ENCODE results near the gene TBXAS1. TPM values are rescaled to one million over a fixed set of nuclear protein-coding genes. Genes with fewer than 3 reads are reported as not detected.

Gene TBXAS1
- polyA plus RNA-seq, 1 donor from 2014 or later = 0.93 TPM

- Histone ChIP-seq H3K27ac (ENCODE audit: low read length) (no peak overlapping the region), H3K79me2 (replicated peaks; ENCODE audit: insufficient read depth, low read length) (no peaks in the 10 kb centered on the region), H3K4me3 (ENCODE audit: low read length) (no peak overlapping the region), H3K27me3 (ENCODE audit: insufficient read depth, low read depth, low read length) (peaks cover 11% of the 10 kb centered on the region), H3K4me2 (ENCODE audit: low read length) (no peak overlapping the region), H3K9ac (ENCODE audit: low read length) (no peak overlapping the region), H3K36me3 (ENCODE audit: insufficient read depth, low read length) (no peaks in the 10 kb centered on the region), H3K9me2 (ENCODE audit: insufficient read depth, low read length) (no peaks in the 10 kb centered on the region), H3K9me3 (ENCODE audit: low read length) (peaks cover 3% of the 10 kb centered on the region), H2AFZ (ENCODE audit: low read depth, low read length) (no peak overlapping the region), H3F3A (ENCODE audit: insufficient read depth, low read length, poor library complexity, severe bottlenecking) (no peaks in the 10 kb centered on the region), H4K20me1 (ENCODE audit: insufficient read depth) (no peaks in the 10 kb centered on the region)
- no peak for TF ChIP-seq CTCF (IDR thresholded peaks at IDR 0.05; ENCODE audit: poor library complexity, severe bottlenecking)
- TF ChIP-seq REST (IDR thresholded peaks at IDR 0.05; ENCODE audit: borderline replicate concordance) = no peak
- no peak for TF ChIP-seq EZH2 (IDR thresholded peaks at IDR 0.05; ENCODE audit: borderline replicate concordance, insufficient read depth, low read length, poor library complexity, severe bottlenecking)
- TF ChIP-seq RAD21 (conservative IDR thresholded peaks at IDR 0.05) = no peak
- no peak for TF ChIP-seq TAF1 (IDR thresholded peaks at IDR 0.05; ENCODE audit: low read depth)
- no peak for TF ChIP-seq MXI1 (conservative IDR thresholded peaks at IDR 0.05; ENCODE audit: poor library complexity, severe bottlenecking)
- no peak for TF ChIP-seq EP300 (conservative IDR thresholded peaks at IDR 0.05; ENCODE audit: poor library complexity, severe bottlenecking)
- no peak for TF ChIP-seq SMC3 (conservative IDR thresholded peaks at IDR 0.05; ENCODE audit: poor library complexity)
- TF ChIP-seq POLR2AphosphoS5 (IDR thresholded peaks at IDR 0.05) = no peak
Measured at GRCh38 chr7:140068033-140068432, 239.0 kb downstream of the TBXAS1 start.

GRCh38 chr7:140069298-140069949 lies 240.4 kb downstream of the TBXAS1 start:
- no peaks in the 10 kb centered on the region for H3K9me3 ChIP-seq (ENCODE audit: low read length)
- no peaks in the 10 kb centered on the region for H3K27me3 ChIP-seq (ENCODE audit: insufficient read depth, low read depth, low read length)
- H3K36me3 ChIP-seq (ENCODE audit: insufficient read depth, low read length) = no peaks in the 10 kb centered on the region
- no peak overlapping the region for H3K9ac ChIP-seq (ENCODE audit: low read length)
- H3K79me2 ChIP-seq (replicated peaks; ENCODE audit: insufficient read depth, low read length) = no peaks in the 10 kb centered on the region
- no peaks in the 10 kb centered on the region for H3K9me2 ChIP-seq (ENCODE audit: insufficient read depth, low read length)
- no peaks in the 10 kb centered on the region for H4K20me1 ChIP-seq (ENCODE audit: insufficient read depth)
- H3F3A ChIP-seq (ENCODE audit: insufficient read depth, low read length, poor library complexity, severe bottlenecking) = no peaks in the 10 kb centered on the region
- TF ChIP-seq TAF1 (IDR thresholded peaks at IDR 0.05; ENCODE audit: low read depth) = no peak
- no peak for TF ChIP-seq RAD21 (conservative IDR thresholded peaks at IDR 0.05)
- no peak for TF ChIP-seq MXI1 (conservative IDR thresholded peaks at IDR 0.05; ENCODE audit: poor library complexity, severe bottlenecking)
- TF ChIP-seq CTCF (IDR thresholded peaks at IDR 0.05; ENCODE audit: poor library complexity, severe bottlenecking) = no peak
- TF ChIP-seq SMC3 (conservative IDR thresholded peaks at IDR 0.05; ENCODE audit: poor library complexity) = no peak
- TF ChIP-seq POLR2AphosphoS5 (IDR thresholded peaks at IDR 0.05) = no peak
- TF ChIP-seq REST (IDR thresholded peaks at IDR 0.05; ENCODE audit: borderline replicate concordance) = no peak
- no peak for TF ChIP-seq EZH2 (IDR thresholded peaks at IDR 0.05; ENCODE audit: borderline replicate concordance, insufficient read depth, low read length, poor library complexity, severe bottlenecking)
- TF ChIP-seq EP300 (conservative IDR thresholded peaks at IDR 0.05; ENCODE audit: poor library complexity, severe bottlenecking) = no peak
- H3K4me3 ChIP-seq (ENCODE audit: low read length) = no peak overlapping the region
- H2AFZ ChIP-seq (ENCODE audit: low read depth, low read length) = no peak overlapping the region
- no peak overlapping the region for H3K27ac ChIP-seq (ENCODE audit: low read length)
- H3K4me2 ChIP-seq (ENCODE audit: low read length) = no peak overlapping the region

Measured in neural cell (in vitro differentiated cells).